ENCODE results near the gene CELSR3. TPM values are rescaled to one million over a fixed set of nuclear protein-coding genes. Genes with fewer than 3 reads are reported as not detected.

CELSR3 gene
- total RNA-seq, 1 experiment from 2014 or later, result 24.9 TPM

DNA sequence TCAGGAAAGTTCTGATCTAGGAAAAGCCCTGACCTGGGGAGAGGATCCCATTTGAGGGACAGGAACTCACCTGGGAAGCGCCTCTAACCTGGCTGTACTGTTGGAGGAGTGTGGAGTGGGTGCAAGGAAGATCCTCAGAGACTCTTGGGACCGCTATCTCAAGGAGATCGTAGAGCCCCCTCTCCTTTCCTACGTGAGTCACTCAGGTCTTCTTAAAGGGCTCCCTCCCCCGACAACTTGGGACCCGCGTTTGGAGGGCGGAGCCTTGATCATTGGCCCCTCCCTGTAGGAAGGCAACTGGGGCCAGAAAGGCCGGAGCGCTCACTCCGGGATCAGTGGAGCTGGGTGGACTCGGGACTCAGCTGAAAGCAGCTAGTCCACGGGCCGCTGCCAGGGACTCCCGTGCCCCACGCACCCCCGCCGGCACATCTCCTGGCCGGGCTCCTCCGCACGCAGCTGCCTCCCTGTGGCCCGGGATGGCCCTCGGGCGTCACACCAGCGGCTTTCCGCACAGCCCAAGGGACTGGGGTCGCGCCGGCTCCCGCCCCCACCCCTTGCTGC is 27.9 kb downstream of the CELSR3 start:
- Mint-ChIP-seq H3K9me3 (ENCODE audit: low read depth, unreplicated experiment) (no peaks in the 10 kb centered on the region), H3K27ac (ENCODE audit: unreplicated experiment) (no peak overlapping the region), H3K4me1 (ENCODE audit: low read depth, unreplicated experiment) (no peaks in the 10 kb centered on the region), H3K36me3 (ENCODE audit: insufficient read depth, unreplicated experiment) (peaks cover 35% of the 10 kb centered on the region), H3K4me3 (ENCODE audit: low read depth, unreplicated experiment) (peak overlapping the region; percentile 72), H3K27me3 (ENCODE audit: unreplicated experiment) (no peaks in the 10 kb centered on the region)
- TSS peak; percentile 31 for BruUV-seq (replicated peaks)
- TF ChIP-seq CTCF (IDR thresholded peaks at IDR 0.05; ENCODE audit: unreplicated experiment), result no peak
- peak; percentile 52 for DNase-seq
- intact Hi-C loops (cut with micrococcal nuclease; ENCODE audit: unreplicated experiment), result loop anchor here (1.0 kb wide), 1 partner anchor 29 kb away; no protein-coding TSS in a partner anchor
- CTCF ChIA-PET, result interaction anchor here (1.1 to 1.9 kb wide), 4 partner anchors 25 to 76 kb away, joined by 3 to 7 read pairs (median 4); partner anchors contain the start of genes CELSR3 and UQCRC1

- intact Hi-C loops (cut with micrococcal nuclease; ENCODE audit: unreplicated experiment), result no loop called here
- CTCF ChIA-PET, result no interaction called here
- no peaks in the 10 kb centered on the region for H3K4me1 Mint-ChIP-seq (ENCODE audit: low read depth, unreplicated experiment)
- no peak for TF ChIP-seq CTCF (IDR thresholded peaks at IDR 0.05; ENCODE audit: unreplicated experiment)
- H3K27ac Mint-ChIP-seq (ENCODE audit: unreplicated experiment), result no peak overlapping the region
- no peaks in the 10 kb centered on the region for H3K9me3 Mint-ChIP-seq (ENCODE audit: low read depth, unreplicated experiment)
- peak overlapping the region; percentile 72 for H3K4me3 Mint-ChIP-seq (ENCODE audit: low read depth, unreplicated experiment)
- peaks cover 30% of the 10 kb centered on the region for H3K36me3 Mint-ChIP-seq (ENCODE audit: insufficient read depth, unreplicated experiment)
- H3K27me3 Mint-ChIP-seq (ENCODE audit: unreplicated experiment), result no peaks in the 10 kb centered on the region
- no TSS peak for BruUV-seq (replicated peaks)
- DNase-seq, result no peak
Observed at GRCh38 chr3:48633743-48634142, 28.9 kb downstream of the CELSR3 start.

GRCh38 chr3:48633256-48633655 is 29.4 kb downstream of the CELSR3 start:
- no peak for TF ChIP-seq CTCF (IDR thresholded peaks at IDR 0.05; ENCODE audit: unreplicated experiment)
- CTCF ChIA-PET, result no interaction called here
- Mint-ChIP-seq H3K36me3 (ENCODE audit: insufficient read depth, unreplicated experiment) (peaks cover 26% of the 10 kb centered on the region), H3K9me3 (ENCODE audit: low read depth, unreplicated experiment) (no peaks in the 10 kb centered on the region), H3K27ac (ENCODE audit: unreplicated experiment) (no peak overlapping the region), H3K4me1 (ENCODE audit: low read depth, unreplicated experiment) (no peaks in the 10 kb centered on the region), H3K4me3 (ENCODE audit: low read depth, unreplicated experiment) (no peak overlapping the region), H3K27me3 (ENCODE audit: unreplicated experiment) (no peaks in the 10 kb centered on the region)
- intact Hi-C loops (cut with micrococcal nuclease; ENCODE audit: unreplicated experiment), result no loop called here
- BruUV-seq (replicated peaks), result no TSS peak
- no peak for DNase-seq

DNA sequence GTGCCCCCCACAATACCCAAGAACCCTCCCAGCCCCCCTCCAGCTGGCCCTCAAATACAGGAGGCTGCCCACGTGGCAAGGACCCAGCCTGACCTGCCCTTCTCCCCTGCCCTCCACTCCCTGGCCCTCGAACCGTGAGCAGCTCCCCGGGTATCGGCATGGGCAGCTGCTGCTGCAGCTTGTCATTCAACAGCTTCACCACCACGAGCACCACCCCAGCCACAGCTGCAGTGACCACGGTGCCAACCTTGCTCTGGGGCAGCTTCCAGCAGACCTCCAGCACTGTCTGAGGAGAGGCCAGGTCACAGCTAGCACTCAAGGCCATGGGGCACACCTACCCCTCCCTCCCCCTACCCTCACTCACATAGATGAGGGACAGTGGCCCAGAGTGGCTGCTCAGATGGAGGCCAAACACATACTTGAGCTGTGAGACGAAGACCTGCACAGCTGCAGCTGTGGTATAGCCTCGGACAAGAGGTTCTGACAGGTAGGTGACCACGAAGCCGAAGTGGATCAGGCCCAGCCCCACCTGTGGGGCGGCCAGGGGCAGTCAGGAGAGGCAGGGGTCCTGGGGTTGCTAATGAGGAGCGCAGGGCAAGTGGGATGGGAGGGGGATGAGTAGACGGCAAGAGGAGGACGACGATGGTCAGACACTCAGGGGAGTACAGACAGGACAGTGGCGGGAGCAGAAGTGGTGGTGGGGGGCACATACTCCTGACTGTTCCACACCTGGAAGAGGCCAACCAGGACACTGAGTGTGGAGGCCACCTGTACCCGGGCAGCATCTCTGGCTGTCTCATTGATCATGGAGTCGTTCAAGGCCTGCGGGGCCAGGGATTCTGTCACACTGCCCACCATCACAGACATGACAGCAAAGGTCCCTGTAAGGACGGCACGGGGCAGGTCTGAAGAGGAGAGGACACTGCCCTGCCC is 30.9 kb downstream of the CELSR3 start:
- Mint-ChIP-seq H3K4me1 (ENCODE audit: low read depth, unreplicated experiment) (no peaks in the 10 kb centered on the region), H3K27me3 (ENCODE audit: unreplicated experiment) (no peaks in the 10 kb centered on the region), H3K36me3 (ENCODE audit: insufficient read depth, unreplicated experiment) (peaks cover 35% of the 10 kb centered on the region), H3K4me3 (ENCODE audit: low read depth, unreplicated experiment) (no peak overlapping the region), H3K27ac (ENCODE audit: unreplicated experiment) (no peak overlapping the region), H3K9me3 (ENCODE audit: low read depth, unreplicated experiment) (no peaks in the 10 kb centered on the region)
- no peak for DNase-seq
- intact Hi-C loops (cut with micrococcal nuclease; ENCODE audit: unreplicated experiment), result no loop called here
- TF ChIP-seq CTCF (IDR thresholded peaks at IDR 0.05; ENCODE audit: unreplicated experiment), result no peak
- no TSS peak for BruUV-seq (replicated peaks)
- CTCF ChIA-PET, result no interaction called here

Measured in Calu3 (cell line).